ENCODE data around the gene C19orf33.

- TF ChIP-seq CTCF (IDR thresholded peaks at IDR 0.05; ENCODE audit: insufficient read depth, low read length) (no peak), POLR2AphosphoS5 (IDR thresholded peaks at IDR 0.05; ENCODE audit: low read depth) (no peak)
Measured at GRCh38 chr19:38321646-38322196, 17.7 kb downstream of the C19orf33 start.
